HEK293 (cell line): ENCODE data around the gene CEP135.
A peak's percentile ranks its signal among the peaks of the same experiment; 100 is the strongest.

ENCODE experiments used
- BCL11B ChIP-seq: fragments of 450-650 bp; formaldehyde crosslinking; IDR thresholded peaks from 2 replicates; pipeline ENCODE4 v1.5.1; 2016; ENCODE audit warnings: low read depth, missing biosample characterization, missing genetic modification characterization
- KLF10 ChIP-seq: fragments of 450-650 bp; IDR thresholded peaks from 2 replicates; pipeline ENCODE4 v1.5.1; 2018; ENCODE audit warnings: missing biosample characterization, mild to moderate bottlenecking, missing genetic modification characterization
- WT1 ChIP-seq: fragments of 450-650 bp; formaldehyde crosslinking; IDR thresholded peaks from 2 replicates; pipeline ENCODE4 v1.5.1; 2016; ENCODE audit warnings: missing biosample characterization, missing genetic modification characterization
- ZBTB10 ChIP-seq: fragments of 450-650 bp; formaldehyde crosslinking; IDR thresholded peaks from 2 replicates; pipeline ENCODE4 v1.5.1; 2016; ENCODE audit warnings: missing biosample characterization, missing genetic modification characterization
- ZBTB26 ChIP-seq: fragments of 450-650 bp; formaldehyde crosslinking; optimal IDR thresholded peaks from 2 replicates; pipeline ENCODE3; 2016; ENCODE audit warnings: missing biosample characterization, mild to moderate bottlenecking, missing genetic modification characterization
- ZBTB8A ChIP-seq: fragments of 450-650 bp; formaldehyde crosslinking; IDR thresholded peaks from 2 replicates; pipeline ENCODE4 v1.5.1; 2016; ENCODE audit warnings: missing biosample characterization, missing genetic modification characterization
- ZIC2 ChIP-seq: fragments of 450-650 bp; formaldehyde crosslinking; IDR thresholded peaks from 2 replicates; pipeline ENCODE4 v1.5.1; 2016; ENCODE audit warnings: missing biosample characterization, missing genetic modification characterization
- ZNF133 ChIP-seq: fragments of 450-650 bp; formaldehyde crosslinking; IDR thresholded peaks from 2 replicates; pipeline ENCODE4 v1.5.1; 2016; ENCODE audit warnings: missing biosample characterization, missing genetic modification characterization
- ZNF155 ChIP-seq: fragments of 450-650 bp; formaldehyde crosslinking; IDR thresholded peaks from 2 replicates; pipeline ENCODE4 v1.5.1; 2016; ENCODE audit warnings: missing biosample characterization, missing genetic modification characterization
- ZNF157 ChIP-seq: fragments of 450-650 bp; formaldehyde crosslinking; IDR thresholded peaks from 2 replicates; pipeline ENCODE4 v1.5.1; 2016; ENCODE audit warnings: missing biosample characterization, missing genetic modification characterization
- ZNF175 ChIP-seq: fragments of 450-650 bp; formaldehyde crosslinking; IDR thresholded peaks from 2 replicates; pipeline ENCODE4 v1.5.1; 2016; ENCODE audit warnings: missing biosample characterization, missing genetic modification characterization
- ZNF223 ChIP-seq: fragments of 450-650 bp; formaldehyde crosslinking; IDR thresholded peaks from 2 replicates; pipeline ENCODE4 v1.5.1; 2016; ENCODE audit warnings: missing biosample characterization, missing genetic modification characterization
- ZNF274 ChIP-seq, 2 experiments: fragments of 200-500 bp in 1 of 2; fragments of 450-650 bp in 1 of 2; sonication (Bioruptor generic) in 1 of 2; formaldehyde crosslinking in 1 of 2; IDR thresholded peaks; 2 replicates each; pipeline versions ENCODE4 v1.5.1 to v1.6.1; 2014 to 2016; ENCODE audit warnings: borderline replicate concordance in 1 of 2, inconsistent platforms in 1 of 2, low read length in 1 of 2, missing biosample characterization in 1 of 2, missing genetic modification characterization in 1 of 2
- ZNF366 ChIP-seq: fragments of 450-650 bp; formaldehyde crosslinking; conservative IDR thresholded peaks from 2 replicates; pipeline ENCODE4 v1.5.1; 2016; ENCODE audit warnings: missing biosample characterization, missing genetic modification characterization
- ZNF426 ChIP-seq: fragments of 450-650 bp; formaldehyde crosslinking; IDR thresholded peaks from 2 replicates; pipeline ENCODE4 v1.5.1; 2017; ENCODE audit warnings: missing biosample characterization, missing genetic modification characterization, mild to moderate bottlenecking, inconsistent platforms, moderate library complexity
- ZNF473 ChIP-seq: fragments of 450-650 bp; formaldehyde crosslinking; IDR thresholded peaks from 2 replicates; pipeline ENCODE4 v1.5.1; 2017; ENCODE audit warnings: missing biosample characterization, missing genetic modification characterization
- ZNF488 ChIP-seq: fragments of 450-650 bp; formaldehyde crosslinking; IDR thresholded peaks from 2 replicates; pipeline ENCODE4 v1.5.1; 2016; ENCODE audit warnings: missing biosample characterization, missing genetic modification characterization
- ZNF549 ChIP-seq: fragments of 450-650 bp; IDR thresholded peaks from 2 replicates; pipeline ENCODE4 v1.5.1; 2018; ENCODE audit warnings: missing biosample characterization, missing genetic modification characterization, mild to moderate bottlenecking, inconsistent platforms, moderate library complexity
- ZNF654 ChIP-seq: fragments of 450-650 bp; formaldehyde crosslinking; IDR thresholded peaks from 2 replicates; pipeline ENCODE4 v1.5.1; 2016; ENCODE audit warnings: low read depth, missing biosample characterization, missing genetic modification characterization
- ZNF658 ChIP-seq: fragments of 450-650 bp; formaldehyde crosslinking; IDR thresholded peaks from 2 replicates; pipeline ENCODE4; 2016; ENCODE audit warnings: missing biosample characterization, missing genetic modification characterization
- ZNF707 ChIP-seq: fragments of 450-650 bp; formaldehyde crosslinking; IDR thresholded peaks from 2 replicates; pipeline ENCODE4 v1.5.1; 2016; ENCODE audit warnings: missing biosample characterization, missing genetic modification characterization
- ZNF768 ChIP-seq: fragments of 450-650 bp; formaldehyde crosslinking; IDR thresholded peaks from 2 replicates; pipeline ENCODE4 v1.5.1; 2018; ENCODE audit warnings: missing biosample characterization, mild to moderate bottlenecking, missing genetic modification characterization
- ZNF837 ChIP-seq: fragments of 450-650 bp; formaldehyde crosslinking; IDR thresholded peaks from 2 replicates; pipeline ENCODE4 v1.5.1; 2016; ENCODE audit warnings: missing biosample characterization, missing genetic modification characterization
- TF ChIP-seq, protein P1 (sequence below): fragments of 450-650 bp; formaldehyde crosslinking; IDR thresholded peaks from 2 replicates; pipeline ENCODE4 v1.5.1; 2016; ENCODE audit warnings: missing biosample characterization, missing genetic modification characterization
- TF ChIP-seq, protein P2 (sequence below): fragments of 450-650 bp; formaldehyde crosslinking; IDR thresholded peaks from 2 replicates; pipeline ENCODE4 v1.5.1; 2016; ENCODE audit warnings: missing biosample characterization, missing genetic modification characterization
- TF ChIP-seq, protein P3 (sequence below): IDR thresholded peaks from 2 replicates; pipeline ENCODE4 v1.6.1; 2011; ENCODE audit warnings: mild to moderate bottlenecking, low read depth, low read length, borderline replicate concordance
- TF ChIP-seq, protein P4 (sequence below): fragments of 450-650 bp; formaldehyde crosslinking; IDR thresholded peaks from 2 replicates; pipeline ENCODE4 v1.5.1; 2017; ENCODE audit warnings: missing biosample characterization, missing genetic modification characterization

CEP135 gene

DNA sequence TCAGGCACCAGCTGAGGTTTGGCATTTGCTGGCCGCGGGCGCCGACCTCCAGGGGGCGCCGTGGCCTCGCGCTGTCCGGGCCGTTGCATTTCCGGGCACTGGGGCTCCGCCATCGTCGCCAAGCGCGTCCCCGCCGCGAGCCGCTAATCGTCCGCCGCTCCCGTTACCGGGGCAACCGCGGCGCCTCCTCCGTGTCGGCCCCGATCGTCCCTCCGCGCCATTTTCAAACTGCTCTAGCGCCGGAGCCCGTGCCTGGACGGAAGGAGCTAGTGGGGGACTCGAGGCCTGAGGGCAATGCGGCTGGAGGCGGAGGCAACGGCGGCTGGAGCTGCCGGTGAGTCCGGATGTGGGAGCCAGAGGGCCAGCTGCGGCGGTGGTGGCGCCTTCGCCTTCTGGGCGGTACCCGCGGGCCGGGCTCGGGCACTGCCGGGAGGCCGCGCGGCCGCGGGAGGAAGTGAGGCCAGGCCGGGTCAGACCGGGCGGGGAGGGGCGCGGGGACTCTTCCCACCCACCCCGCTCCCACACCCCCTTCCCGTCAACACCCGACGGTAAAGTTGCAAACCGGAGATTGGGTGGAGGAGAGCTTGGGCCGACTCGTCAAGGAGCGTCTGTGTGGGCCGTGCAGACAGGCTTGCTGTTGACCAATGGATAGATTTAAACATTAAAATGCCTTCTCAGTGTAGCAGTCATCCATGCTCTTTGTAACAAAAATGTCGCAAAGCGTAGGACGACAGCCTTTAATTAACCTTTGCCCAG is at the start of gene CEP135 (continued):
- TF ChIP-seq ZNF549 (tag by site-specific recombination) = no peak
- peak; percentile 62 for TF ChIP-seq ZBTB8A (tag by site-specific recombination)
- TF ChIP-seq ZNF155 (tag by site-specific recombination) = no peak
- TF ChIP-seq, protein P1, sequence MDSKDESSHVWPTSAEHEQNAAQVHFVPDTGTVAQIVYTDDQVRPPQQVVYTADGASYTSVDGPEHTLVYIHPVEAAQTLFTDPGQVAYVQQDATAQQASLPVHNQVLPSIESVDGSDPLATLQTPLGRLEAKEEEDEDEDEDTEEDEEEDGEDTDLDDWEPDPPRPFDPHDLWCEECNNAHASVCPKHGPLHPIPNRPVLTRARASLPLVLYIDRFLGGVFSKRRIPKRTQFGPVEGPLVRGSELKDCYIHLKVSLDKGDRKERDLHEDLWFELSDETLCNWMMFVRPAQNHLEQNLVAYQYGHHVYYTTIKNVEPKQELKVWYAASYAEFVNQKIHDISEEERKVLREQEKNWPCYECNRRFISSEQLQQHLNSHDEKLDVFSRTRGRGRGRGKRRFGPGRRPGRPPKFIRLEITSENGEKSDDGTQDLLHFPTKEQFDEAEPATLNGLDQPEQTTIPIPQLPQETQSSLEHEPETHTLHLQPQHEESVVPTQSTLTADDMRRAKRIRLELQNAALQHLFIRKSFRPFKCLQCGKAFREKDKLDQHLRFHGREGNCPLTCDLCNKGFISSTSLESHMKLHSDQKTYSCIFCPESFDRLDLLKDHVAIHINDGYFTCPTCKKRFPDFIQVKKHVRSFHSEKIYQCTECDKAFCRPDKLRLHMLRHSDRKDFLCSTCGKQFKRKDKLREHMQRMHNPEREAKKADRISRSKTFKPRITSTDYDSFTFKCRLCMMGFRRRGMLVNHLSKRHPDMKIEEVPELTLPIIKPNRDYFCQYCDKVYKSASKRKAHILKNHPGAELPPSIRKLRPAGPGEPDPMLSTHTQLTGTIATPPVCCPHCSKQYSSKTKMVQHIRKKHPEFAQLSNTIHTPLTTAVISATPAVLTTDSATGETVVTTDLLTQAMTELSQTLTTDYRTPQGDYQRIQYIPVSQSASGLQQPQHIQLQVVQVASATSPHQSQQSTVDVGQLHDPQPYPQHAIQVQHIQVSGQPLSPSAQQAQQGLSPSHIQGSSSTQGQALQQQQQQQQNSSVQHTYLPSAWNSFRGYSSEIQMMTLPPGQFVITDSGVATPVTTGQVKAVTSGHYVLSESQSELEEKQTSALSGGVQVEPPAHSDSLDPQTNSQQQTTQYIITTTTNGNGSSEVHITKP (tag by site-specific recombination) = peak; percentile 33; the same call in 1 of the 2 replicates
- no peak for TF ChIP-seq ZNF175 (tag by site-specific recombination)
- TF ChIP-seq ZNF157 (tag by site-specific recombination) = no peak
- TF ChIP-seq ZNF768 (tag by site-specific recombination) = no peak
- TF ChIP-seq, protein P2, sequence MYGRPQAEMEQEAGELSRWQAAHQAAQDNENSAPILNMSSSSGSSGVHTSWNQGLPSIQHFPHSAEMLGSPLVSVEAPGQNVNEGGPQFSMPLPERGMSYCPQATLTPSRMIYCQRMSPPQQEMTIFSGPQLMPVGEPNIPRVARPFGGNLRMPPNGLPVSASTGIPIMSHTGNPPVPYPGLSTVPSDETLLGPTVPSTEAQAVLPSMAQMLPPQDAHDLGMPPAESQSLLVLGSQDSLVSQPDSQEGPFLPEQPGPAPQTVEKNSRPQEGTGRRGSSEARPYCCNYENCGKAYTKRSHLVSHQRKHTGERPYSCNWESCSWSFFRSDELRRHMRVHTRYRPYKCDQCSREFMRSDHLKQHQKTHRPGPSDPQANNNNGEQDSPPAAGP (tag by site-specific recombination) = peak; percentile 85
- no peak for TF ChIP-seq ZNF837 (tag by site-specific recombination)
- TF ChIP-seq ZNF488 (tag by site-specific recombination) = no peak
- TF ChIP-seq ZNF658 (tag by site-specific recombination) = no peak
- TF ChIP-seq ZNF366 (tag by site-specific recombination) = no peak
- TF ChIP-seq ZNF426 (tag by site-specific recombination) = no peak
- no peak for TF ChIP-seq ZBTB10 (tag by site-specific recombination)
- no peak for TF ChIP-seq KLF10 (tag by site-specific recombination)
- TF ChIP-seq ZNF654 (tag by site-specific recombination) = peak; percentile 27; the same call in 1 of the 2 replicates
- TF ChIP-seq, protein P3, sequence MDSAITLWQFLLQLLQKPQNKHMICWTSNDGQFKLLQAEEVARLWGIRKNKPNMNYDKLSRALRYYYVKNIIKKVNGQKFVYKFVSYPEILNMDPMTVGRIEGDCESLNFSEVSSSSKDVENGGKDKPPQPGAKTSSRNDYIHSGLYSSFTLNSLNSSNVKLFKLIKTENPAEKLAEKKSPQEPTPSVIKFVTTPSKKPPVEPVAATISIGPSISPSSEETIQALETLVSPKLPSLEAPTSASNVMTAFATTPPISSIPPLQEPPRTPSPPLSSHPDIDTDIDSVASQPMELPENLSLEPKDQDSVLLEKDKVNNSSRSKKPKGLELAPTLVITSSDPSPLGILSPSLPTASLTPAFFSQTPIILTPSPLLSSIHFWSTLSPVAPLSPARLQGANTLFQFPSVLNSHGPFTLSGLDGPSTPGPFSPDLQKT = peak; percentile 24; the same call in 1 of the 2 replicates
- peak; percentile 98 for TF ChIP-seq ZBTB26
- no peak for TF ChIP-seq ZNF274 (IDR thresholded peaks at IDR 0.05; ENCODE audit: low read length)
- no peak for TF ChIP-seq ZNF274 (tag by site-specific recombination; IDR thresholded peaks at IDR 0.05; ENCODE audit: borderline replicate concordance)
- TF ChIP-seq ZNF133 (tag by site-specific recombination) = no peak
- no peak for TF ChIP-seq ZNF473 (tag by site-specific recombination)
- no peak for TF ChIP-seq ZNF707
- TF ChIP-seq BCL11B (tag by site-specific recombination) = no peak
- no peak for TF ChIP-seq ZIC2
- TF ChIP-seq, protein P4, sequence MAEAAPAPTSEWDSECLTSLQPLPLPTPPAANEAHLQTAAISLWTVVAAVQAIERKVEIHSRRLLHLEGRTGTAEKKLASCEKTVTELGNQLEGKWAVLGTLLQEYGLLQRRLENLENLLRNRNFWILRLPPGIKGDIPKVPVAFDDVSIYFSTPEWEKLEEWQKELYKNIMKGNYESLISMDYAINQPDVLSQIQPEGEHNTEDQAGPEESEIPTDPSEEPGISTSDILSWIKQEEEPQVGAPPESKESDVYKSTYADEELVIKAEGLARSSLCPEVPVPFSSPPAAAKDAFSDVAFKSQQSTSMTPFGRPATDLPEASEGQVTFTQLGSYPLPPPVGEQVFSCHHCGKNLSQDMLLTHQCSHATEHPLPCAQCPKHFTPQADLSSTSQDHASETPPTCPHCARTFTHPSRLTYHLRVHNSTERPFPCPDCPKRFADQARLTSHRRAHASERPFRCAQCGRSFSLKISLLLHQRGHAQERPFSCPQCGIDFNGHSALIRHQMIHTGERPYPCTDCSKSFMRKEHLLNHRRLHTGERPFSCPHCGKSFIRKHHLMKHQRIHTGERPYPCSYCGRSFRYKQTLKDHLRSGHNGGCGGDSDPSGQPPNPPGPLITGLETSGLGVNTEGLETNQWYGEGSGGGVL (tag by site-specific recombination) = peak; percentile 59; the same call in 1 of the 2 replicates
- no peak for TF ChIP-seq WT1 (tag by site-specific recombination)
- no peak for TF ChIP-seq ZNF223 (tag by site-specific recombination)
